Cardiac fibroblast (primary cell): ENCODE measurements around the gene LRPPRC.
"Not testable (repeated sequence)": the region's sequence is repeated elsewhere in the genome, so short reads cannot be mapped to it uniquely, and the experiment has no call there.

Source experiments
- DNase-seq, 2 donors: peaks; one replicate each; pipeline versions ENCODE4 v3.0.0 to v3.0.0-alpha.2; 2010; ENCODE audit warnings: low read depth in 2 of 2
- H3K4me3 ChIP-seq, 2 donors: replicated peaks in 1 of 2; 1 replicate in 1 of 2; 2 replicates in 1 of 2; pipeline ENCODE4 v1.5.1; 2011; ENCODE audit warnings: low read depth in 2 of 2, low read length in 2 of 2, mild to moderate bottlenecking in 2 of 2, moderate library complexity in 1 of 2
- CTCF ChIP-seq: IDR thresholded peaks from one replicate; pipeline ENCODE4 v1.5.1; 2011; ENCODE audit warnings: low read depth, mild to moderate bottlenecking, low read length, inconsistent platforms

The LRPPRC gene

GRCh38 chr2:43925431-43925830 lies 70.4 kb downstream of the LRPPRC start:
- no peak for DNase-seq
- no peak overlapping the region for H3K4me3 ChIP-seq
- no peak for TF ChIP-seq CTCF

- DNase-seq: no peak
- H3K4me3 ChIP-seq: no peak overlapping the region
- no peak for TF ChIP-seq CTCF
Measured at GRCh38 chr2:43924463-43924862, 71.3 kb downstream of the LRPPRC start.

GRCh38 chr2:43911136-43911790 lies 84.5 kb downstream of the LRPPRC start:
- DNase-seq, H3K4me3 ChIP-seq: not testable (repeated sequence)

- TF ChIP-seq CTCF: no peak
- no peak overlapping the region for H3K4me3 ChIP-seq
- peak in 1 of 2 donors; percentile 25 for DNase-seq
Measured at GRCh38 chr2:43906448-43907109, 89.2 kb downstream of the LRPPRC start.

- DNase-seq: peak in 1 of 2 donors; percentile 83
- no peak for TF ChIP-seq CTCF
- H3K4me3 ChIP-seq: no peak overlapping the region
Measured at GRCh38 chr2:43905871-43906270, 89.9 kb downstream of the LRPPRC start.

GRCh38 chr2:43905371-43905803 lies 90.4 kb downstream of the LRPPRC start:
- TF ChIP-seq CTCF: no peak
- DNase-seq: peak in 1 of 2 donors; percentile 72
- H3K4me3 ChIP-seq: no peak overlapping the region

GRCh38 chr2:43899589-43899988 lies 96.2 kb downstream of the LRPPRC start:
- no peak for DNase-seq
- no peak for TF ChIP-seq CTCF
- H3K4me3 ChIP-seq: no peak overlapping the region
